Aorta (tissue), 5 donors: Measurements from ENCODE around the gene EMB. TPM values are rescaled to one million over a fixed set of nuclear protein-coding genes. Genes with fewer than 3 reads are reported as not detected.
A peak's percentile ranks its signal among the peaks of the same experiment; 100 is the strongest.
"Not testable (repeated sequence)": the region's sequence is repeated elsewhere in the genome, so short reads cannot be mapped to it uniquely, and the experiment has no call there.

Source experiments
- ATAC-seq: fragments of 200-7000 bp; cut with Tn5 transposase; one replicate; pipeline ENCODE4 v1.9.1; 2022; ENCODE audit warnings: moderate library complexity; ENCODE audit not compliant: low FRiP score
- DNase-seq, 2 donors: peaks; one replicate each; pipeline ENCODE4 v3.0.0-alpha.2; 2020
- H3K27ac ChIP-seq, 2 donors: one replicate each; pipeline ENCODE4 v1.5.1; 2013; ENCODE audit warnings: low read length in 2 of 2, mild to moderate bottlenecking in 2 of 2, moderate library complexity in 2 of 2, control low read depth in 1 of 2, inconsistent platforms in 1 of 2, low read depth in 1 of 2
- H3K27me3 ChIP-seq, 2 donors: one replicate each; pipeline ENCODE4 v1.6.1; 2013; ENCODE audit warnings: control low read depth in 1 of 2, low read length in 1 of 2, mild to moderate bottlenecking in 1 of 2, moderate library complexity in 1 of 2; ENCODE audit not compliant: insufficient read depth in 2 of 2, control insufficient read depth in 1 of 2
- H3K36me3 ChIP-seq, 2 donors: one replicate each; pipeline ENCODE4 v1.6.1; 2013; ENCODE audit warnings: control low read depth in 1 of 2, low read length in 1 of 2, mild to moderate bottlenecking in 1 of 2; ENCODE audit not compliant: insufficient read depth in 2 of 2, control insufficient read depth in 1 of 2
- H3K4me1 ChIP-seq, 2 donors: one replicate each; pipeline ENCODE4 v1.6.1; 2013; ENCODE audit warnings: low read length in 2 of 2, control low read depth in 1 of 2, mild to moderate bottlenecking in 1 of 2, moderate library complexity in 1 of 2; ENCODE audit not compliant: insufficient read depth in 2 of 2, control insufficient read depth in 1 of 2
- H3K4me3 ChIP-seq, 2 donors: one replicate each; pipeline ENCODE4 v1.5.1; 2013; ENCODE audit warnings: low read length in 2 of 2, control low read depth in 1 of 2, mild to moderate bottlenecking in 1 of 2
- H3K9me3 ChIP-seq: one replicate; pipeline ENCODE4 v1.6.1; 2013; ENCODE audit warnings: mild to moderate bottlenecking, low read length; ENCODE audit not compliant: control insufficient read depth
- WGBS, 2 donors: extraction: QIAGEN DNeasy Blood & Tissue Kit; methylation state at CpG; one replicate each; pipeline ENCODE4 v1.1.7; 2013; 5-methylcytosine and 5-hydroxymethylcytosine counted together
- intact Hi-C, 2 donors: fragments of 100-400 bp; cut with DNase I; formaldehyde crosslinking; loops; one replicate each; pipeline versions ENCODE4 v1.14.2 to v1.15.0; 2022
- polyA plus RNA-seq, 2 donors: library from polyadenylated mRNA; stranded (reverse); fragments of 200-250 nt; gene quantifications; one replicate each; pipeline ENCODE4 v1.2.3, GENCODE V29; 2013
- total RNA-seq, 2 donors: library from RNA; stranded (reverse); fragmentation: NEBNext Ultra II Directional; extraction: Animal tissue kit (Norgen Biotek cat#: 25700); gene quantifications; one replicate each; pipeline ENCODE4 v1.2.1, GENCODE V29; 2021
- donor health status: healthy with polysubstance abuse.
- donor health status: Bipolar disorder and iron deficiency.
- donor health status: DM: no; HTN: no; CAD: no.
- donor health status: DM: no; HTN: no; CAD: no.
- donor health status: DM: yes; HTN: yes; CAD: no.

The EMB gene
- total and polyA plus RNA-seq, 4 donors, result 2.5 to 40.2 (median 18.6) TPM

DNA sequence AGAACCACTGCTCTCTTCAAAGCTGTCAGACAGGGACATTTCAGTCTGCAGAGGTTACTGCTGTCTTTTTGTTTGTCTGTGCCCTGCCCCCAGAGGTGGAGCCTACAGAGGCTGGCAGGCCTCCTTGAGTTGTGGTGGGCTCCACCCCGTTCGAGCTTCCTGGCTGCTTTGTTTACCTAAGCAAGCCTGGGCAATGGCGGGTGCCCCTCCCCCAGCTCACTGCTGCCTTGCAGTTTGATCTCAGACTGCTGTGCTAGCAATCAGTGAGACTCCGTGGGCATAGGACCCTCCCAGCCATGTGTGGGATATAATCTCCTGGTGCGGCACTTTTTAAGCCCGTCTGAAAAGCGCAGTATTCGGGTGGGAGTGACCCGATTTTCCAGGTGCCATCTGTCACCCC lies 17.3 kb upstream of the EMB start:
- H3K4me1 ChIP-seq, H3K9me3 ChIP-seq, H3K4me3 ChIP-seq, intact Hi-C loops, H3K27ac ChIP-seq, H3K36me3 ChIP-seq, ATAC-seq, H3K27me3 ChIP-seq, DNase-seq: not testable (repeated sequence)
- WGBS, 2 donors, result 82% methylated on average over 9 of the region's 9 CpGs

- H3K4me1 ChIP-seq, H3K4me3 ChIP-seq, H3K27me3 ChIP-seq, ATAC-seq, H3K9me3 ChIP-seq, DNase-seq, intact Hi-C loops, H3K36me3 ChIP-seq, H3K27ac ChIP-seq: not testable (repeated sequence)
- 48 to 52% methylated on average over 3 of the region's 3 CpGs for WGBS, 2 donors
These were observed 8.2 kb upstream of the EMB start for GRCh38 chr5:50449241-50449640.

GRCh38 chr5:50447941-50448340 lies 6.9 kb upstream of the EMB start:
- WGBS, 2 donors, result 89 to 94% methylated on average over 7 of the region's 7 CpGs
- Histone ChIP-seq H3K27ac (no peak overlapping the region), H3K36me3 (no peaks in the 10 kb centered on the region), H3K4me3 (no peak overlapping the region), H3K27me3 (no peaks in the 10 kb centered on the region), H3K4me1 (no peaks in the 10 kb centered on the region), H3K9me3 (no peaks in the 10 kb centered on the region)
- intact Hi-C loops, result no loop called here
- no peak for ATAC-seq
- DNase-seq, result no peak

- ATAC-seq, result no peak
- intact Hi-C loops, result no loop called here
- no peak for DNase-seq
- Histone ChIP-seq H3K36me3 (no peaks in the 10 kb centered on the region), H3K27ac (no peak overlapping the region), H3K4me3 (no peak overlapping the region), H3K27me3 (no peaks in the 10 kb centered on the region), H3K4me1 (no peaks in the 10 kb centered on the region), H3K9me3 (no peaks in the 10 kb centered on the region)
These were observed 6.1 kb upstream of the EMB start for GRCh38 chr5:50447228-50447627.

DNA sequence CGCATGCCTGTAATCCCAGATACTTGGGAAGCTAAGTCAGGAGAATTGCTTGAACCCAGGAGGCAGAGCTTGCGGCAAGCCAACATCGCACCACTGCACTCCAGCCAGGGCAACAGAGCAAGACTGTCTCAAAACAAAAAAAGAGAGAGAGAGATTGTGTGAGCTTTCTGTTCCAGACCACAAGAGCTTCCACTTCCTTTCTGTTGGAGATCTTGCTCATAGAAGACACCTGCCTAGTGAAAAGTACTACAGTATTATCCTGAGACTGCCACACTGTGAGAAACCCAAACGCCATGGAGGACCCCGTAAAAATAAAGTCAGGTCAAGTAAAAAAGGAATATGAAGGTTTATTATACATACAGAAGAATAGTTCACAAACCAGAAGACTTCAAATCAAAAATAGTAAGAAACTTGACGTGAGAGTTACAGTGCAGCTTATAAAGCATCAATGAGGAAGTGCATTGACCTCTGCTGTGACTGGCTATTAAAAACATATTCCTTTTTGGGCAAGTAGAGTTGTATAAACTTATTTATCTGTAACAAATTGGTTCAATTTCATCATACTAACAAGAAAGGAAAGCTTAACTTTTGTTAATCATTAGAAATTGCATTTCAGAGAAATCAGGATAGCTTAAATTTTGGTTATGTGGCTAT lies 4.3 kb upstream of the EMB start:
- H3K27ac ChIP-seq, result no peak overlapping the region
- intact Hi-C loops, result no loop called here
- ATAC-seq (no peak), DNase-seq (no peak)
- H3K36me3 ChIP-seq, result no peaks in the 10 kb centered on the region
- no peaks in the 10 kb centered on the region for H3K27me3 ChIP-seq
- H3K9me3 ChIP-seq, result no peaks in the 10 kb centered on the region
- 87 to 88% methylated on average over 6 of the region's 6 CpGs for WGBS, 2 donors
- H3K4me3 ChIP-seq, result no peak overlapping the region
- H3K4me1 ChIP-seq, result no peaks in the 10 kb centered on the region

DNA sequence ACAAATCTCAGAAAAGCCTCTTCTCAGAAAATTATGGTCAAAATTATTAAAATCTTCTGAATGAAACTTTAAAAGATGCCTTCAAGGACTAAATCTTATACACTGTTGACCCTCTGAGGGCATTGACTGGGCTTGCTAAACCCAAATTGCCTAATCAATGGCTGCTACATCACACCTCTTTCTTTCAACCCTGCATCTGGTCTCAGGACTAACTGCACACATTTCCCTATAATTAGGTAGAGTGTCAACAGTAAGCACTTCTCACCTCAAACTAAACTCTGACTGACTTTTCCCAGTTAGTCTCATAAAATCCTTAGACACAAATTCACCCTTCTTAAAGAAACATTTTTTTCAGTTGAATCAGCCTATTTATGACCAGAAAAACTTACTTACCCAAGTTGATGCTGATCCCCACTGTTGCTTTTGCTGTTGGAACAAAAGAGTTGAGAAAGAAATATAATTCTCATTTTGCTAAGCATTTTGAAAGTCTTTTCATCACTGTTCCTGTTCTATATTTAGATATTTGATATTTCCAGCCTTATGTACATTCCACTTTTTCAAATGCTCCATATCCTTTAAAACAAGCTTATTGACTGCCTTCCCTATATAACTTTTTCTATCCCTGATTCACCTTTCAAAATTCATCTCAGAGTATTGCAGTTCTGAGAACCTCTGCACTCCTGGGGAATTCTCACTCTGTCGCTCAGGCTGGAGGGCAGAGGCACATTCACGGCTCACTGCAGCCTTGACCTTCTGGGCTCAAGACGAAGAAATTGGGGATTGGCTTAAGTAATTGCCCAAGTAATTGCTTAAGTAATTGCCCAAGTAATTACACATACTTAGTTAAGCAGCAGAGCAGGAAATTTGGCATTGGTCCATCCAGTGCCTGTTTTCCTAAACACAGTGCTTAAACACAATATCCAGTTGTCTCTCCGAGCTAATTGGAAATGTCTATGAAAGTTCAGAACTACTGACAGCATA lies 1.8 kb upstream of the EMB start:
- intact Hi-C loops, H3K27me3 ChIP-seq, H3K36me3 ChIP-seq, H3K27ac ChIP-seq, H3K4me3 ChIP-seq, H3K9me3 ChIP-seq, ATAC-seq, DNase-seq, H3K4me1 ChIP-seq: not testable (repeated sequence)
- 19 to 27% methylated on average over 2 to 3 of the region's 4 CpGs for WGBS, 2 donors

GRCh38 chr5:50441493-50441955 lies 436 bp upstream of the EMB start:
- no peaks in the 10 kb centered on the region for H3K27me3 ChIP-seq
- no peaks in the 10 kb centered on the region for H3K9me3 ChIP-seq
- no peaks in the 10 kb centered on the region for H3K4me1 ChIP-seq
- peak overlapping the region in 1 of 2 donors; percentile 18 for H3K4me3 ChIP-seq
- intact Hi-C loops, result no loop called here
- no peak for DNase-seq
- no peak overlapping the region for H3K27ac ChIP-seq
- H3K36me3 ChIP-seq, result no peaks in the 10 kb centered on the region
- no peak for ATAC-seq
- 16 to 25% methylated on average over 9 of the region's 9 CpGs for WGBS, 2 donors

DNA sequence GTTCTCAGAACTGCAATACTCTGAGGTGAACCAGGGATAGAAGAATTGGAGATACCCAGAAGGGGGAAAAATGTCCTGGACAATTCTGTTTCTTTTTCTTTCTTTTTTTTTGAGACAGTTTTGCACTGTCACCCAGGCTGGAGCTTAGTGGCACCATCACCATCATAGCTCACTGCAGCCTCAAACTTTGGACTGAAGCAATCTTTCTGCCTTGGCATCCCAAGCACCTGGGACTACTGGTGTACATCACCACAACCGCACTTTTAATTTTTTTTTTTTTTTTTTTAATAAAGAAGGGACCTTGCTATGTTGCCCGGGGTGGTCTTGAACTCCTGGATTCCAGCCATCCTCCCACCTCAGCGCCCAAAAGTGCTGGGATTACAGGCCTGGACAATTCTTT lies 1.9 kb downstream of the EMB start:
- WGBS, 2 donors, result 63 to 78% methylated on average over 3 of the region's 3 CpGs
- Histone ChIP-seq H3K4me3 (no peak overlapping the region), H3K27me3 (no peaks in the 10 kb centered on the region), H3K36me3 (no peaks in the 10 kb centered on the region), H3K27ac (no peak overlapping the region), H3K9me3 (no peaks in the 10 kb centered on the region), H3K4me1 (no peaks in the 10 kb centered on the region)
- intact Hi-C loops, result no loop called here
- ATAC-seq (no peak), DNase-seq (no peak)

DNA sequence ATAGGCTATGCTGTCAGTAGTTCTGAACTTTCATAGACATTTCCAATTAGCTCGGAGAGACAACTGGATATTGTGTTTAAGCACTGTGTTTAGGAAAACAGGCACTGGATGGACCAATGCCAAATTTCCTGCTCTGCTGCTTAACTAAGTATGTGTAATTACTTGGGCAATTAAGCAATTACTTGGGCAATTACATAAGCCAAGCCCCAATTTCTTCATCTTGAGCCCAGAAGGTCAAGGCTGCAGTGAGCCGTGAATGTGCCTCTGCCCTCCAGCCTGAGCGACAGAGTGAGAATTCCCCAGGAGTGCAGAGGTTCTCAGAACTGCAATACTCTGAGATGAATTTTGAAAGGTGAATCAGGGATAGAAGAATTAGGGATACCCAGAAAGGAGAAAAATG lies 3.0 kb downstream of the EMB start:
- 79 to 81% methylated on average over 2 of the region's 3 CpGs for WGBS, 2 donors
- H3K27me3 ChIP-seq, H3K9me3 ChIP-seq, H3K4me3 ChIP-seq, ATAC-seq, H3K4me1 ChIP-seq, H3K27ac ChIP-seq, intact Hi-C loops, H3K36me3 ChIP-seq, DNase-seq: not testable (repeated sequence)
